HFFc6 (cell line): Measurements from ENCODE around the gene PPP1CB. TPM values are rescaled to one million over a fixed set of nuclear protein-coding genes. Genes with fewer than 3 reads are reported as not detected.

Source experiments
- DNase-seq: peaks from one replicate; pipeline ENCODE4 v3.0.0-alpha.2; 2018
- H3K27ac Mint-ChIP-seq: 2 replicates; pipeline ENCODE4 v1.8.0; 2020; ENCODE audit warnings: mild to moderate bottlenecking, mixed read lengths
- H3K27me3 Mint-ChIP-seq: 2 replicates; pipeline ENCODE4 v1.8.0; 2021; ENCODE audit warnings: mild to moderate bottlenecking, moderate library complexity, mixed read lengths; ENCODE audit not compliant: insufficient read depth
- H3K36me3 Mint-ChIP-seq: 2 replicates; pipeline ENCODE4 v1.8.0; 2021; ENCODE audit warnings: low read depth, mixed read lengths
- H3K4me1 Mint-ChIP-seq: 2 replicates; pipeline ENCODE4 v1.8.0; 2020; ENCODE audit warnings: low read depth, mixed read lengths
- H3K4me3 Mint-ChIP-seq: 2 replicates; pipeline ENCODE4 v1.8.0; 2020; ENCODE audit warnings: mild to moderate bottlenecking, moderate library complexity, mixed read lengths
- H3K9me3 Mint-ChIP-seq: 2 replicates; pipeline ENCODE4 v1.8.0; 2020; ENCODE audit warnings: mild to moderate bottlenecking, mixed read lengths
- CTCF ChIP-seq: fragments of 200-600 bp; sonication (generic); IDR thresholded peaks from 2 replicates; pipeline ENCODE4 v1.5.0; 2021; ENCODE audit warnings: antibody characterized with exemption, mild to moderate bottlenecking
- total RNA-seq, 6 experiments: library from RNA; stranded (reverse); fragmentation: NEBNext Ultra II Directional; extraction: Animal tissue kit (Norgen Biotek cat#: 25700); gene quantifications; 2 replicates in 1 of 6; 3 replicates in 5 of 6; pipeline ENCODE4 v1.2.3, GENCODE V29; 2021

PPP1CB gene
- total RNA-seq, 6 experiments from 2014 or later: 188 to 209 (median 202) TPM

GRCh38 chr2:28717339-28717758 is 34.3 kb upstream of the PPP1CB start:
- H3K4me3 Mint-ChIP-seq: peak overlapping the region; percentile 56
- H3K4me1 Mint-ChIP-seq: peaks cover 36% of the 10 kb centered on the region
- H3K27ac Mint-ChIP-seq: peak overlapping the region; percentile 74
- H3K9me3 Mint-ChIP-seq: no peaks in the 10 kb centered on the region
- no peaks in the 10 kb centered on the region for H3K36me3 Mint-ChIP-seq
- H3K27me3 Mint-ChIP-seq: peaks cover 5% of the 10 kb centered on the region; the same call in 1 of the 2 replicates
- TF ChIP-seq CTCF: no peak
- peak; percentile 23 for DNase-seq

GRCh38 chr2:28720345-28720744 is 31.3 kb upstream of the PPP1CB start:
- H3K4me1 Mint-ChIP-seq: peaks cover 25% of the 10 kb centered on the region
- H3K4me3 Mint-ChIP-seq: no peak overlapping the region
- no peak for TF ChIP-seq CTCF
- no peaks in the 10 kb centered on the region for H3K9me3 Mint-ChIP-seq
- no peaks in the 10 kb centered on the region for H3K36me3 Mint-ChIP-seq
- no peak overlapping the region for H3K27ac Mint-ChIP-seq
- peaks cover 5% of the 10 kb centered on the region; the same call in 1 of the 2 replicates for H3K27me3 Mint-ChIP-seq
- DNase-seq: no peak

DNA sequence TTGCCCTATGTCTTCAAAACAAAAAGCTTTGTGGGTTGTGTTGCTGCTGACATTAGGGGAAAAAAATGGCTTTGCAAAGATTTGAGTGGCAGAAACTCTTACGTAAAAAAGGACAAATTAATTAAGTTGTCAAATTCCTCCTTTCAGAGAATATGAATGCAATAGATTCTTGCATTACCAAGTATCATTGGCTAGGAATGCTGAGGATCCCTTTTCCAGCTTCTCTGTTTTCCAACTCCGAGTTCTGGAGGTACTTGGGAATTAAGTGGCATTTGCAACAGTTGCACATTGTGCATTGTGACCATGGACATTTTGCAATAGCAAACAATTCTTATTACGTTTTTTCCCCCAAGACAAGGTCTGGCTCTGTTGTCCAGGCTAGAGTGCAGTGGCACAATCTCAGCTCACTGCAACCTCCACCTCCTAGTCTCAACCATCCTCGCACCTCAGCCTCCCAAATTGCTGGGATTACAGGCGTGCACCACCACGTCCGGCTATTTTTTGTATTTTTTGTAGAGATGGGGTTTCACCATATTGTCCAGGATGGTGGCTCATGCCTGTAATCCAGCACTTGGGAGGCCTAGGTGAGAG is 29.9 kb upstream of the PPP1CB start:
- no peaks in the 10 kb centered on the region for H3K9me3 Mint-ChIP-seq
- H3K36me3 Mint-ChIP-seq: no peaks in the 10 kb centered on the region
- DNase-seq: no peak
- H3K27me3 Mint-ChIP-seq: peaks cover 5% of the 10 kb centered on the region; the same call in 1 of the 2 replicates
- no peak overlapping the region for H3K27ac Mint-ChIP-seq
- no peak for TF ChIP-seq CTCF
- H3K4me3 Mint-ChIP-seq: no peak overlapping the region
- H3K4me1 Mint-ChIP-seq: peaks cover 13% of the 10 kb centered on the region

DNA sequence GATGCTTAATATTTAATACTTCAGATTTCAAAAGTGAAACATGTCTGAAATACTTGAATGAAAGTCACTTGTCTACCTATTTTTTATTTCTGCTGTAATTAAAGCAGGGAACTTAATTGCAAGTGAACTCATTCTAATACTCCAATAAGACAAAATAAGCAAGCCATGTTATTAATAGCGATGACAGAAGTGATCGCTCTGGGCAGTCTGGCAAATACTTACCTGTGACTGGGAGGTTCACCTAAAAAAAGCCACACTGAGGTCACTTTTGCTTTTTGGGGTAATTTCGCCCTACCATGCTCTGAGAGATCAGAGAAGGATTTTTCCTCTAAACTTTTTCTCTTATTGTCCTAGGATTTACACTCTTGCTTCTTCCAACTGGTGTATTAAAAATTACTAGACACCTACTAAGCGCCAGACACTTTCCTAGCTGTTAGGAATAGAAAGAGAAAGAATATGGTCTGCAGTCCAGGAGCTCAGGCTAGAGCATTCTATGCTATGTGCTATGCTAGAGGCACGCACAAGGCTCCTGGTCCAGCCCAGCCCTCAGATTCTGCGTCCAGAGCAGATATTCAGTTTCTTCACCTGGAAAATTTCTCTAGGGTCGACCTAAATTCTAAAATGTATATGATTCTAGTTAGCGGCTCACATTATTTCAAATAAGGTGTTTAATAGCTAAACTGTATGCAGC is 26.5 kb upstream of the PPP1CB start:
- TF ChIP-seq CTCF: no peak
- H3K9me3 Mint-ChIP-seq: no peaks in the 10 kb centered on the region
- H3K4me3 Mint-ChIP-seq: no peak overlapping the region
- no peak overlapping the region for H3K27ac Mint-ChIP-seq
- peaks cover 5% of the 10 kb centered on the region; the same call in 1 of the 2 replicates for H3K27me3 Mint-ChIP-seq
- peaks cover 11% of the 10 kb centered on the region for H3K4me1 Mint-ChIP-seq
- no peak for DNase-seq
- no peaks in the 10 kb centered on the region for H3K36me3 Mint-ChIP-seq

- Mint-ChIP-seq H3K27me3 (no peaks in the 10 kb centered on the region; the same call in 1 of the 2 replicates), H3K36me3 (no peaks in the 10 kb centered on the region), H3K27ac (no peak overlapping the region), H3K4me3 (no peak overlapping the region), H3K4me1 (peaks cover 14% of the 10 kb centered on the region), H3K9me3 (no peaks in the 10 kb centered on the region)
- TF ChIP-seq CTCF: no peak
- no peak for DNase-seq
These were observed 25.5 kb upstream of the PPP1CB start for GRCh38 chr2:28726177-28726576.
